Ishikawa (cell line): Measurements from ENCODE around the gene CLDN4.

ENCODE experiments used
- CREB1 ChIP-seq: IDR thresholded peaks from 2 replicates; pipeline ENCODE4 v1.6.1; 2012; ENCODE audit warnings: low read depth
- FOXM1 ChIP-seq: IDR thresholded peaks from 2 replicates; pipeline ENCODE4 v1.6.1; 2012; ENCODE audit warnings: low read depth, borderline replicate concordance
- TCF12 ChIP-seq: IDR thresholded peaks from 2 replicates; pipeline ENCODE4 v1.6.1; 2012; ENCODE audit warnings: low read depth
- ZBTB7A ChIP-seq: IDR thresholded peaks from 2 replicates; pipeline ENCODE4 v1.6.1; 2012; ENCODE audit warnings: low read depth

DNA sequence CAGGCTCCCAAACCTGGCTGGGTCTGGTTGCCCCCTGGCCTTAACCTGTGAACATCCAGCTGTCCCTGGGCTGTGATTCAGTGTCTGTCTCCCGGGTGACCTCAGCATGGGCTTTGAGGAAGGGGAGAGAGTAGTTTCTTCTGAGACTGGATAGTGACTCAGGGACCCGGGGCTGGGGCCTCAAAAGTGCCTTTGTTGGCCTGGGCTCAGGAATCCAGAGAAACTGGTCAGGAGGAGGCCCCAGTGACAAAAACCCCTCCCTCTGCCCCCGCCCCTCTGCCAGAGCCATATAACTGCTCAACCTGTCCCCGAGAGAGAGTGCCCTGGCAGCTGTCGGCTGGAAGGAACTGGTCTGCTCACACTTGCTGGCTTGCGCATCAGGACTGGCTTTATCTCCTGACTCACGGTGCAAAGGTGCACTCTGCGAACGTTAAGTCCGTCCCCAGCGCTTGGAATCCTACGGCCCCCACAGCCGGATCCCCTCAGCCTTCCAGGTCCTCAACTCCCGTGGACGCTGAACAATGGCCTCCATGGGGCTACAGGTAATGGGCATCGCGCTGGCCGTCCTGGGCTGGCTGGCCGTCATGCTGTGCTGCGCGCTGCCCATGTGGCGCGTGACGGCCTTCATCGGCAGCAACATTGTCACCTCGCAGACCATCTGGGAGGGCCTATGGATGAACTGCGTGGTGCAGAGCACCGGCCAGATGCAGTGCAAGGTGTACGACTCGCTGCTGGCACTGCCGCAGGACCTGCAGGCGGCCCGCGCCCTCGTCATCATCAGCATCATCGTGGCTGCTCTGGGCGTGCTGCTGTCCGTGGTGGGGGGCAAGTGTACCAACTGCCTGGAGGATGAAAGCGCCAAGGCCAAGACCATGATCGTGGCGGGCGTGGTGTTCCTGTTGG lies at the start of gene CLDN4:
- TF ChIP-seq CREB1 (no peak), ZBTB7A (no peak), TCF12 (peak; percentile 79; the same call in 1 of the 2 replicates), FOXM1 (no peak)
